Erythroblast (primary cell): Measurements from ENCODE around the gene ST6GALNAC3.
"Not testable (repeated sequence)": the region's sequence is repeated elsewhere in the genome, so short reads cannot be mapped to it uniquely, and the experiment has no call there.

Experiments
- DNase-seq, 2 experiments: peaks; one replicate each; lab custom pipeline; 2025; lab: John Stamatoyannopoulos, UW
- GATA1 ChIP-seq: IDR thresholded peaks from 2 replicates; pipeline ENCODE4 v1.6.1; 2011; ENCODE audit warnings: low read depth, mild to moderate bottlenecking, control low read depth, low read length, moderate library complexity
- POLR2A ChIP-seq: IDR thresholded peaks from 2 replicates; pipeline ENCODE4 v1.6.1; 2011; ENCODE audit warnings: mild to moderate bottlenecking, low read length

The ST6GALNAC3 gene

DNA sequence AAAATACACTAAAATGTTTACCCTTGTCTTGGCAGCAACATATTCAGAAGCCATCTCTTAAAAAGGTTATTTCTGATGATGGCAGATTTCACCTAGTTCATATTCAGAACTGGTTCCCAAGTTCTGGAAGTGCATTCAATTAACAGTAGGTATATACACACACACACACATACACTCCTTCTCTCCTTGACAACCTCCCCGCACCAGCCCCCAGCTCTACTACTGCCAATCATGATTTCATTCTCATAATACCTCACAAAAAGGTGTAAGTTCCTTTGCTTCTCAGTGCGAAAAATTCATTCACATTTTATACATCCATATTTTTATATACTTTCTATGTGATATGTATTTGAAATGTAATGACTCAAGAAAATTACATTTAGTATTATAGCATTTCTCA, 564.6 kb downstream of the ST6GALNAC3 start:
- DNase-seq = no peak
- TF ChIP-seq POLR2A = no peak
- no peak for TF ChIP-seq GATA1

GRCh38 chr1:76640092-76640491, 565.5 kb downstream of the ST6GALNAC3 start:
- no peak for DNase-seq

GRCh38 chr1:76640723-76641122, 566.2 kb downstream of the ST6GALNAC3 start:
- no peak for TF ChIP-seq POLR2A
- TF ChIP-seq GATA1 = no peak
- DNase-seq = no peak

More at GRCh38 chr1:76640092-76640491, 565.5 kb downstream of the ST6GALNAC3 start:
- TF ChIP-seq GATA1 (no peak), POLR2A (no peak)

GRCh38 chr1:76644139-76644538, 569.6 kb downstream of the ST6GALNAC3 start:
- no peak for DNase-seq
- TF ChIP-seq POLR2A = no peak
- no peak for TF ChIP-seq GATA1

DNA sequence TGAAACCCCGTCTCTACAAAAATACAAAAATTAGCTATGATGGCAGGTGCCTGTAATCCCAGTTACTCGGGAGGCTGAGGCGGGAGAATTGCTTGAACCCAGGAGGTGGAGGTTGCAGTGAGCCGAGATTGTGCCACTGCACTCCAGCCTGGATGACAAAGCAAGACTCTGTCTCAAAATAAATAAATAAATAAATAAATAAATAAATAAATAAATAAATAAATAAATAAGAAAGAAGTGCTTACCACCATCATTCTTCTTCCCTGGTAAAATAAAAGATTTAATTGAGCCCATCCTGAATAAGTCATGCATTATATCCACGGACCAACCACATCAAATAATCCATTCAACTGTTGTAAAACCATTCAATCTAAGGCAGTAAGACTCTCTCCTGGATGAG, 578.3 kb downstream of the ST6GALNAC3 start:
- DNase-seq = not testable (repeated sequence)

GRCh38 chr1:76657623-76658022, 583.1 kb downstream of the ST6GALNAC3 start:
- TF ChIP-seq POLR2A (no peak), GATA1 (no peak)
- DNase-seq = no peak

DNA sequence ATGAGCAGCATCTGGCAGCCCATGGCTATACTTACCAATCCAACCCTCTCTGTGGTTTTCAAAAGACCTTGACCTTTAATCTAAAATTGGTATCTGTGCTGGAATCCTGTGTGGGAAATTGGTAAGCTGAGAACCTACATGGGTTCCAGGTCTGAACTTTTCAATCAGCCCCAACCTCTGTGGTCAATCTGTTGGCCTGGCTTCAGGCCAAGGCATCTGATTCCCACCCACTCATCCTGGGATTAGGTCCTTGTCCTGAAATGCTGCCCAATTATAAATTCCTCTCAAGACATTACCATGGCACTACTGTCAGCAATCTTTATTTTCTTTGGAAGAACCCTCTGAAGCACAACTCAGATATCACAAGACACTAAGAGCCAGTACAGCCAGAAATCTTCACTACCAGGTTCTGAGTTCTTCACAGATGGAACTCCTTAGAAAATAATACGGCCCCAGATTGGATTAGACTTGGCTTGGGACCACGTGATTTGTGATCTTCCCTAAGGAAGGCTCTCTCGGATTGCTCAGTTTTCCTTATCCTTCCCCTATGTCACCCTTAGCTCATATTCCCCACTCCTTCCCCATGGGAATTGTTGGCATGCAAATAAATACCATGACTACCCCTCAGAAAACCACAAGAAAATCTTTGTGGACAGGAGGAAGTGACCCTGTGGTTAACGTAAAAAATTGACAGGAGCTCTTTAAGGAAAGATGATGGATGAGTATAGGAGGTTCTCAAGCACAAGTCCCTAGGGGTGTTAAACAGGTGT, 584.8 kb downstream of the ST6GALNAC3 start:
- no peak for DNase-seq
- TF ChIP-seq POLR2A (no peak), GATA1 (no peak)

DNA sequence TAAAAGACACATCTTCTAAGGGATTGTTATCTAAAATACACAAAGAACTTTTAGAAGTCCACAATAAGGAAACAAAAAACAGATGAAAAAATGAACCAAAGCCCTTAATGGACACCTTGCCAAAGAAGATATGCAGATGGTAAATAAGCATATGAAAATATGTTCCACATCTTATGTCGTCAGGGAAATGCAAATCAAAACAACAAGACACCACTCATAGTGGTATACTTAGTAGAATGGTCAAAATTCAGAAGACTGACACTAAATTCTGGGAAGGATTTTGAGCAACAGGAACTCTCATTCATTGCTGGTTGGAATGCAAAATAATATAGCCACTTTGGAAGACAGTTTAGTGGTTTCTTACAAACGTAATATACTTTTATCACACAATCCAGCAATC, 587.0 kb downstream of the ST6GALNAC3 start:
- TF ChIP-seq GATA1 (no peak), POLR2A (no peak)
- DNase-seq = no peak

DNA sequence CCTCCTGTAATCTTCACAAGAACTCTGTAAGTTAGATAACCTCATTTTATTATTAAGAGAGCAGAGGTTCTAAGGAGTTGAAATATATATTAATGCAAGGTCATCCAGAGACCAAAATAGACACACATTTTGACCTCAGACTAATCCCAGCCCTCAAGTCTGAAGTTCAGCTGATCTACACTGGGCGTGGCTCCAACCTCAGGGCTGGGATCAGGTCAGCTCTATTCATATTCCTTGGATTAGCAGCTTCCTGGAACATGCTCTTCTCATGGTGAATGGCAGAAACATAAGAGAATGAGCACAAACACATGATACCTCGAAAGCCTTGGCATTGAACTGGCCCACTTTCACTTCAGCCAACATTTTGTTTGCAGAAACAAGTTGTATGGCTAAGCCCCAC, 592.0 kb downstream of the ST6GALNAC3 start:
- TF ChIP-seq GATA1 = no peak
- no peak for TF ChIP-seq POLR2A
- DNase-seq = no peak

GRCh38 chr1:76668046-76668445, 593.5 kb downstream of the ST6GALNAC3 start:
- TF ChIP-seq POLR2A (no peak), GATA1 (no peak)
- no peak for DNase-seq

- no peak for DNase-seq
- TF ChIP-seq POLR2A (no peak), GATA1 (no peak)
Measured at GRCh38 chr1:76669131-76669530, 594.6 kb downstream of the ST6GALNAC3 start.

- no peak for DNase-seq
- TF ChIP-seq POLR2A (no peak), GATA1 (no peak)
Measured at GRCh38 chr1:76669624-76670315, 595.2 kb downstream of the ST6GALNAC3 start.

GRCh38 chr1:76674689-76675210, 600.2 kb downstream of the ST6GALNAC3 start:
- no peak for DNase-seq
- no peak for TF ChIP-seq POLR2A
- TF ChIP-seq GATA1 = no peak
